ES-I3 (cell line): ENCODE results near the gene TRAF2.

Experiments
- H3K36me3 ChIP-seq: 2 replicates; pipeline ENCODE4 v1.6.1; 2013; ENCODE audit warnings: mild to moderate bottlenecking, low read length, control low read depth, moderate library complexity; ENCODE audit not compliant: insufficient read depth
- H3K4me1 ChIP-seq: 2 replicates; pipeline ENCODE4 v1.6.1; 2013; ENCODE audit warnings: mild to moderate bottlenecking, control low read depth, low read length; ENCODE audit not compliant: insufficient read depth
- H3K9ac ChIP-seq: 2 replicates; pipeline ENCODE4 v1.6.1; 2013; ENCODE audit warnings: low read depth, mild to moderate bottlenecking, low read length, moderate library complexity
- H3K9me3 ChIP-seq: 2 replicates; pipeline ENCODE4 v1.6.1; 2013; ENCODE audit warnings: mild to moderate bottlenecking, low read length, moderate library complexity; ENCODE audit not compliant: control insufficient read depth, insufficient read depth

TRAF2 gene

GRCh38 chr9:136935651-136936050 is 49.3 kb downstream of the TRAF2 start:
- no peaks in the 10 kb centered on the region; the same call in 1 of the 2 replicates for H3K4me1 ChIP-seq
- no peaks in the 10 kb centered on the region; the same call in 1 of the 2 replicates for H3K36me3 ChIP-seq
- H3K9me3 ChIP-seq, result no peaks in the 10 kb centered on the region
- no peak overlapping the region for H3K9ac ChIP-seq

GRCh38 chr9:136936645-136937170 is 50.4 kb downstream of the TRAF2 start:
- Histone ChIP-seq H3K4me1 (no peaks in the 10 kb centered on the region; the same call in 1 of the 2 replicates), H3K36me3 (no peaks in the 10 kb centered on the region; the same call in 1 of the 2 replicates), H3K9me3 (no peaks in the 10 kb centered on the region), H3K9ac (no peak overlapping the region)

- Histone ChIP-seq H3K9me3 (no peaks in the 10 kb centered on the region), H3K9ac (no peak overlapping the region), H3K4me1 (no peaks in the 10 kb centered on the region; the same call in 1 of the 2 replicates), H3K36me3 (no peaks in the 10 kb centered on the region; the same call in 1 of the 2 replicates)
Observed at GRCh38 chr9:136937186-136938001, 51.1 kb downstream of the TRAF2 start.

GRCh38 chr9:136939431-136939995 is 53.2 kb downstream of the TRAF2 start:
- Histone ChIP-seq H3K4me1 (no peaks in the 10 kb centered on the region; the same call in 1 of the 2 replicates), H3K36me3 (no peaks in the 10 kb centered on the region; the same call in 1 of the 2 replicates), H3K9me3 (no peaks in the 10 kb centered on the region), H3K9ac (no peak overlapping the region)

- Histone ChIP-seq H3K36me3 (no peaks in the 10 kb centered on the region; the same call in 1 of the 2 replicates), H3K9ac (no peak overlapping the region), H3K4me1 (peaks cover 4% of the 10 kb centered on the region; the same call in 1 of the 2 replicates), H3K9me3 (no peaks in the 10 kb centered on the region)
Observed at GRCh38 chr9:136939996-136940525, 53.7 kb downstream of the TRAF2 start.

- Histone ChIP-seq H3K36me3 (no peaks in the 10 kb centered on the region; the same call in 1 of the 2 replicates), H3K4me1 (peaks cover 5% of the 10 kb centered on the region; the same call in 1 of the 2 replicates), H3K9me3 (no peaks in the 10 kb centered on the region), H3K9ac (no peak overlapping the region)
Observed at GRCh38 chr9:136940526-136941230, 54.4 kb downstream of the TRAF2 start.

GRCh38 chr9:136941231-136942111 is 55.2 kb downstream of the TRAF2 start:
- H3K36me3 ChIP-seq, result no peaks in the 10 kb centered on the region; the same call in 1 of the 2 replicates
- no peaks in the 10 kb centered on the region for H3K9me3 ChIP-seq
- no peak overlapping the region for H3K9ac ChIP-seq
- peaks cover 5% of the 10 kb centered on the region; the same call in 1 of the 2 replicates for H3K4me1 ChIP-seq

GRCh38 chr9:136942112-136942880 is 56.0 kb downstream of the TRAF2 start:
- no peak overlapping the region for H3K9ac ChIP-seq

GRCh38 chr9:136942881-136943230 is 56.5 kb downstream of the TRAF2 start:
- peaks cover 5% of the 10 kb centered on the region; the same call in 1 of the 2 replicates for H3K4me1 ChIP-seq
- H3K9ac ChIP-seq, result no peak overlapping the region
- H3K9me3 ChIP-seq, result no peaks in the 10 kb centered on the region
- no peaks in the 10 kb centered on the region; the same call in 1 of the 2 replicates for H3K36me3 ChIP-seq

More at GRCh38 chr9:136942112-136942880, 56.0 kb downstream of the TRAF2 start:
- H3K36me3 ChIP-seq, result no peaks in the 10 kb centered on the region; the same call in 1 of the 2 replicates
- peaks cover 5% of the 10 kb centered on the region; the same call in 1 of the 2 replicates for H3K4me1 ChIP-seq
- H3K9me3 ChIP-seq, result no peaks in the 10 kb centered on the region

- no peaks in the 10 kb centered on the region for H3K9me3 ChIP-seq
- peak overlapping the region; percentile 81 for H3K9ac ChIP-seq
- H3K36me3 ChIP-seq, result no peaks in the 10 kb centered on the region; the same call in 1 of the 2 replicates
- peaks cover 5% of the 10 kb centered on the region; the same call in 1 of the 2 replicates for H3K4me1 ChIP-seq
Observed at GRCh38 chr9:136943291-136944211, 57.2 kb downstream of the TRAF2 start.

GRCh38 chr9:136944212-136944518 is 57.8 kb downstream of the TRAF2 start:
- Histone ChIP-seq H3K4me1 (peaks cover 5% of the 10 kb centered on the region; the same call in 1 of the 2 replicates), H3K9me3 (no peaks in the 10 kb centered on the region), H3K36me3 (no peaks in the 10 kb centered on the region; the same call in 1 of the 2 replicates), H3K9ac (peak overlapping the region; percentile 81)
